GM23338 (cell line): ENCODE data around the gene OSER1. TPM values are rescaled to one million over a fixed set of nuclear protein-coding genes. Genes with fewer than 3 reads are reported as not detected.

ENCODE experiments used
- CTCF ChIP-seq, 2 experiments: fragments of 200-600 bp in 1 of 2; sonication (generic) in 1 of 2; conservative IDR thresholded peaks; 2 replicates each; pipeline versions ENCODE4 v1.5.1 to v1.6.1; 2016 to 2017; ENCODE audit warnings: antibody characterized with exemption in 2 of 2, low read depth in 2 of 2, mild to moderate bottlenecking in 2 of 2, moderate library complexity in 1 of 2
- EZH2 ChIP-seq: fragments of 200-600 bp; sonication (generic); IDR thresholded peaks from one replicate; pipeline ENCODE4 v1.8.0; 2017; ENCODE audit warnings: antibody characterized with exemption, mild to moderate bottlenecking, low read depth; ENCODE audit not compliant: unreplicated experiment
- EZH2phosphoT487 ChIP-seq: fragments of 200-600 bp; sonication (generic); IDR thresholded peaks from one replicate; pipeline ENCODE4 v1.8.1; 2018; ENCODE audit warnings: antibody characterized with exemption; ENCODE audit not compliant: unreplicated experiment
- NANOG ChIP-seq: IDR thresholded peaks from 2 replicates; pipeline ENCODE4 v1.6.1; 2016; ENCODE audit warnings: antibody characterized with exemption, borderline replicate concordance
- REST ChIP-seq: IDR thresholded peaks from one replicate; pipeline ENCODE4 v1.6.1; 2018; ENCODE audit warnings: antibody characterized with exemption; ENCODE audit not compliant: unreplicated experiment
- STAT1 ChIP-seq: IDR thresholded peaks from one replicate; pipeline ENCODE4 v1.6.1; 2016; ENCODE audit warnings: antibody characterized with exemption; ENCODE audit not compliant: unreplicated experiment
- ZNF331 ChIP-seq: fragments of 250-450 bp; sonication (Bioruptor Pico); IDR thresholded peaks from 2 replicates; pipeline ENCODE4 v1.5.0; 2020; ENCODE audit warnings: low read depth, mild to moderate bottlenecking, moderate library complexity
- ZNF462 ChIP-seq: fragments of 250-450 bp; sonication (Bioruptor Pico); IDR thresholded peaks from 2 replicates; pipeline ENCODE4 v1.5.0; 2020; ENCODE audit warnings: mild to moderate bottlenecking, moderate library complexity
- polyA plus RNA-seq: library from polyadenylated mRNA; unstranded; fragments of >200 nt; fragmentation: Nextera tagmentation; extraction: Ambion mirVana; gene quantifications from 2 replicates; pipeline ENCODE4 v1.2.1, GENCODE V29; 2016
- total RNA-seq: library from RNA; depleted of rRNA; stranded (reverse); fragments of >200 nt; shearing (Covaris generic); gene quantifications from 2 replicates; pipeline ENCODE4 v1.2.3, GENCODE V29; 2014

Gene OSER1
- total and polyA plus RNA-seq, 2 experiments from 2014 or later: 25.2 to 31.1 TPM

GRCh38 chr20:44200983-44201382 is 9.6 kb downstream of the OSER1 start (continued):
- TF ChIP-seq ZNF462 (CRISPR knock-in tag) (no peak), STAT1 (no peak), EZH2 (no peak), NANOG (no peak), EZH2phosphoT487 (no peak), CTCF (conservative IDR thresholded peaks at IDR 0.05; ENCODE audit: low read depth in 2 of 2) (no peak), ZNF331 (CRISPR knock-in tag) (no peak), REST (no peak)
